22Rv1 (cell line): ENCODE measurements around the gene SCGB3A1.

Experiments
- ZFX ChIP-seq: fragments of 450-650 bp; IDR thresholded peaks from 2 replicates; pipeline ENCODE4 v1.6.1; 2017; ENCODE audit warnings: antibody characterized with exemption, borderline replicate concordance
- TF ChIP-seq, protein P1 (sequence below): fragments of 450-650 bp; IDR thresholded peaks from 2 replicates; pipeline ENCODE4 v1.5.1; 2017; ENCODE audit warnings: mild to moderate bottlenecking

DNA sequence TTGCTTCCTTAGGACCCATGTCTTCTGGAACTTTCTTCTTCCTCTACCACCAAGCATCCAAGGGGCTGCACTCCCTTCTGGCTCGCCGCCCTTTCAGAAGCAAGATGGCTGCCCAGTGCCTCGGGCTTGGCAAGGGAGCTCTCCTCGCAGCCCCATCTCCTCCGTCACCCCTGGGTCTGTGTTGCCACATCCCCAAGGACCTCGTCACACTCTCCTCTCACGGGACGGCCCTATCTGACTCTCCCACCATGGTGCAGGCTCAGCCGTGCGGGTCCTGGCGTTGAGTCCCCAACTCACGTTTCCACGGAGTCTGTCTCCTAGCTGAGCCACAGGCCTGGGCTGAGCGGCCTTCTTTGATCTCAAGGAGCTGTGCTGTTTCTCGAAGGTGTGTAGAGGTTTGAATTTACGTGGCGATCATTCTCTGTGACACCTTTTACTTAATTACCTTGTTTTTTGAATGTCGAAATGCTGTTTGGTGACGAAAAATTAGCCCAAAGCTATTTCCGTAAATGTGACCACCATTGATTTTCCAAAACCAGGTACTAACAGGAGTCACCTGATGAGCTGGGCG lies 15.0 kb upstream of the SCGB3A1 start:
- TF ChIP-seq, protein P1, sequence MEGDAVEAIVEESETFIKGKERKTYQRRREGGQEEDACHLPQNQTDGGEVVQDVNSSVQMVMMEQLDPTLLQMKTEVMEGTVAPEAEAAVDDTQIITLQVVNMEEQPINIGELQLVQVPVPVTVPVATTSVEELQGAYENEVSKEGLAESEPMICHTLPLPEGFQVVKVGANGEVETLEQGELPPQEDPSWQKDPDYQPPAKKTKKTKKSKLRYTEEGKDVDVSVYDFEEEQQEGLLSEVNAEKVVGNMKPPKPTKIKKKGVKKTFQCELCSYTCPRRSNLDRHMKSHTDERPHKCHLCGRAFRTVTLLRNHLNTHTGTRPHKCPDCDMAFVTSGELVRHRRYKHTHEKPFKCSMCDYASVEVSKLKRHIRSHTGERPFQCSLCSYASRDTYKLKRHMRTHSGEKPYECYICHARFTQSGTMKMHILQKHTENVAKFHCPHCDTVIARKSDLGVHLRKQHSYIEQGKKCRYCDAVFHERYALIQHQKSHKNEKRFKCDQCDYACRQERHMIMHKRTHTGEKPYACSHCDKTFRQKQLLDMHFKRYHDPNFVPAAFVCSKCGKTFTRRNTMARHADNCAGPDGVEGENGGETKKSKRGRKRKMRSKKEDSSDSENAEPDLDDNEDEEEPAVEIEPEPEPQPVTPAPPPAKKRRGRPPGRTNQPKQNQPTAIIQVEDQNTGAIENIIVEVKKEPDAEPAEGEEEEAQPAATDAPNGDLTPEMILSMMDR = peak; percentile 52
- no peak for TF ChIP-seq ZFX
